NB4 (cell line): Measurements from ENCODE around the gene NUTF2.

ENCODE experiments used
- DNase-seq: peaks from one replicate; pipeline ENCODE4 v3.0.0; 2010; ENCODE audit warnings: low read depth
- H3K4me3 ChIP-seq: one replicate; pipeline ENCODE4 v1.5.1; 2011; ENCODE audit warnings: mild to moderate bottlenecking, low read depth, low read length, moderate library complexity
- CTCF ChIP-seq: IDR thresholded peaks from one replicate; pipeline ENCODE4 v1.5.1; 2012; ENCODE audit warnings: low read depth, low read length
- MAX ChIP-seq: IDR thresholded peaks from 2 replicates; pipeline ENCODE4 v1.6.1; 2011; ENCODE audit warnings: low read depth, low read length
- MYC ChIP-seq: IDR thresholded peaks from 2 replicates; pipeline ENCODE4 v1.6.1; 2011; ENCODE audit warnings: low read depth, low read length
- POLR2A ChIP-seq: IDR thresholded peaks from 2 replicates; pipeline ENCODE4 v1.6.1; 2011; ENCODE audit warnings: mild to moderate bottlenecking; ENCODE audit not compliant: insufficient read length; ENCODE audit errors: extremely low read depth

Gene NUTF2

GRCh38 chr16:67841816-67842508 is 4.8 kb upstream of the NUTF2 start, which contains the start of gene THAP11:
Gene THAP11, plus strand, starts transcription at chr16:67842320. Its CDS starts 235 bp downstream, at chr16:67842555.
- peak within 1 kb of the TSS; percentile 79 for H3K4me3 ChIP-seq
- TF ChIP-seq MAX (no peak; the same call in 1 of the 2 replicates), MYC (peak; percentile 10; the same call in 1 of the 2 replicates), POLR2A (peak; percentile 52), CTCF (peak; percentile 90)
- DNase-seq = peak; percentile 97

- peak overlapping the region; percentile 77 for H3K4me3 ChIP-seq
- DNase-seq = peak; percentile 82
- TF ChIP-seq POLR2A = peak; percentile 2
- peak; percentile 21 for TF ChIP-seq CTCF
- peak; percentile 68 for TF ChIP-seq MYC
- TF ChIP-seq MAX = peak; percentile 60
These were observed 4.0 kb upstream of the NUTF2 start for GRCh38 chr16:67842509-67843342.

GRCh38 chr16:67843343-67843765 is 3.4 kb upstream of the NUTF2 start:
- DNase-seq = no peak
- peak overlapping the region; percentile 77 for H3K4me3 ChIP-seq
- TF ChIP-seq CTCF (no peak), MYC (no peak), MAX (no peak), POLR2A (no peak)

- no peak for TF ChIP-seq MAX
- no peak for TF ChIP-seq CTCF
- TF ChIP-seq MYC = no peak
- TF ChIP-seq POLR2A = no peak
- peak overlapping the region; percentile 77 for H3K4me3 ChIP-seq
- no peak for DNase-seq
These were observed 2.2 kb upstream of the NUTF2 start for GRCh38 chr16:67844497-67844896.

- peak overlapping the region; percentile 68 for H3K4me3 ChIP-seq
- peak; percentile 59 for DNase-seq
- no peak for TF ChIP-seq CTCF
- no peak for TF ChIP-seq MYC
- TF ChIP-seq MAX = no peak
- no peak for TF ChIP-seq POLR2A
These were observed 1.3 kb upstream of the NUTF2 start for GRCh38 chr16:67845291-67846062.
